Stimulated activated CD4-positive, alpha-beta T cell treated with anti-CD3 and anti-CD28 coated beads, Interleukin-15, amount 100 ng/mL, for 48 hours (primary cell): ENCODE measurements around the gene GALNS.
"Not testable (repeated sequence)": the region's sequence is repeated elsewhere in the genome, so short reads cannot be mapped to it uniquely, and the experiment has no call there.

ENCODE experiments used
- DNase-seq, 2 donors: peaks; one replicate each; pipeline ENCODE4 v3.0.0-alpha.2; 2020; ENCODE audit warnings: low read depth in 2 of 2

The GALNS gene

DNA sequence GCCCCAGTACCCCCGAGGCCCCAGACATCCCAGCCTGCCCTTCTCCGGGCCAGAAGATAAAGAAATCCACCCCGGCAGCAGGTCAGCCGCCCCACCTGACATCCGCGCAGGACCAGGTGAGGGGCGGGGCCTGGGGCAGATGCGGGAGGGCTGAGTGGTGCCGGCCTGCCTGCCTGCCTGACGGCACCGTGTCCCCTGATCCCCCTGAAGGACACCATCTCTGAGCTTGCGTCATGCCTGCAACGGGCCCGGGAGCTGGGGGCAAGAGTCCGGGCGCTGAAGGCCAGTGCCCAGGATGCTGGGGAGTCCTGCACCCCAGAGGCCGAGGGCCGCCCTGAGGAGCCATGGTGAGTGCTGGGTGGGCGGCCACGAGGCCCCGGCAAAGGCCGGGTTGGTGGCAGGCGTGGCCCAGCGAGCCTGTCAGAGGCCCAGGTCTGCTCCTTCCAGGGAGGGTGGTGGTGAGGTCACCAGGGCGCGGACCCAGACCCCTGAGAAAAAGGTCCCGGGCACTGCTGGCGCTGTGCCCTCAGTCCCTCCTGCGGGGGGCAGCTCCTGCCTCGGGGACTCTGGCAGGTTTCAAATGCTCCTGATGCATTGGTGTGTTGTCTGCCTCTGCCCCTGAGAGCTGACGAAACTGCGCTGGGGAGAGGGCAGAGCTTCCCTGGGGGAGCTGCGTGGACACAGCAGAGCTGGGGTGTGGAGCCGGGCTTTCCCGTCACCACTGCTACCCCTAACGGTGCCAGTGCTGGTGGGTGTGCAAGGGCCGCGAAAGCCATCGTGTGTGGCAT is 52.0 kb downstream of the GALNS start:
- no peak for DNase-seq

DNA sequence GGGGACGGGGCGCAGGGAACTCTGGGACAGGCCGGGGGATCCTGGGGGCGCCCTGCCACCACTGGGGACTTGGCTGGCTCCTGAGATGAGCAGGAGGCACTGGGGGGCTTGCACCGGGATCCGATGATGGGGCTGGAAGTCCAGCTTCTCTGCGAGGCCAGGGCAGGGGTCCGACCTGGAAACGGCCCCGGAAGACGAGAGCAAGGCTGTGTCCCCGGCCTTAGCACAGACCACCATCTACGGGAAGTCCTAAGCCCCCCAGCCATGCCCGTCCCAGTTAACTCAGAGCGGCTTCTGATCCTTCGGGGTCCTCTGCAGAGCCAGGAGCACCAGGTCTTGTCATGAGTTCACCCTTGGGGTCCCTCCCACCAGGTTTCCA is 52.6 kb downstream of the GALNS start:
- no peak for DNase-seq

DNA sequence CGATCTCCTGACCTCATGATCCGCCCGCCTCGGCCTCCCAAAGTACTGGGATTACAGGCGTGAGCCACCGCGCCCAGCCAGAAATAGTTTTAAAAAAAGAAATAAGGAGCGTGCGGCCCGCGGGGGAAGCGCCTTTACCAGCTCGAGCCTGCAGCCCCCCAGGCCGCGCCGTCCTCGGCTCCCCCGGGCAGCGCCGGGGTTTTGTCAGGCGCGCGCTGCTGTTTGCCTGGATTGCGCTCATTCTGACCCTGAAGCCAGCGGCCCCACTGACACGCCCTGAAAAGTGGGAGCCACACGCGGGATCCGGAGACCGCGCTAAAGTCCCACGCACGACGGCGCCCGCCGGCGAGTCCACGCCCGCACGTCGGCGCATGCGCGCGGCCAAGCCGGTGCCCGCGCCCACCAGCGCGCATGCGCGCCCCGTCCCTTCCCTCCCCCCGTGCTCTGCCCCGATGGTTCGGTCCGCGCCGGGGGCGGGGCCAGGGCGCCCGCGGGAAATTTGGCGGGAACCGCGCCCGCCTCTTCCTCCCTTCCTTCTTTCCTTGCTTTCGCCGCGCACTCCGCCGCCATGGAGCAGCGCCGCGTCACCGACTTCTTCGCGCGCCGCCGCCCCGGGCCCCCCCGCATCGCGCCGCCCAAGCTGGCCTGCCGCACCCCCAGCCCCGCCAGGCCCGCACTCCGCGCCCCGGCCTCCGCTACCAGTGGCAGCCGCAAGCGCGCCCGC is 53.3 kb downstream of the GALNS start, which contains the start of gene CDT1:
CDT1 (plus strand) TSS at position 526 of the 724 bp plus-strand sequence; CDS start at position 569, 43 bp downstream.
- DNase-seq = peak; percentile 75 to 78

- DNase-seq = no peak
Measured at GRCh38 chr16:88800277-88800592, 56.5 kb downstream of the GALNS start.

DNA sequence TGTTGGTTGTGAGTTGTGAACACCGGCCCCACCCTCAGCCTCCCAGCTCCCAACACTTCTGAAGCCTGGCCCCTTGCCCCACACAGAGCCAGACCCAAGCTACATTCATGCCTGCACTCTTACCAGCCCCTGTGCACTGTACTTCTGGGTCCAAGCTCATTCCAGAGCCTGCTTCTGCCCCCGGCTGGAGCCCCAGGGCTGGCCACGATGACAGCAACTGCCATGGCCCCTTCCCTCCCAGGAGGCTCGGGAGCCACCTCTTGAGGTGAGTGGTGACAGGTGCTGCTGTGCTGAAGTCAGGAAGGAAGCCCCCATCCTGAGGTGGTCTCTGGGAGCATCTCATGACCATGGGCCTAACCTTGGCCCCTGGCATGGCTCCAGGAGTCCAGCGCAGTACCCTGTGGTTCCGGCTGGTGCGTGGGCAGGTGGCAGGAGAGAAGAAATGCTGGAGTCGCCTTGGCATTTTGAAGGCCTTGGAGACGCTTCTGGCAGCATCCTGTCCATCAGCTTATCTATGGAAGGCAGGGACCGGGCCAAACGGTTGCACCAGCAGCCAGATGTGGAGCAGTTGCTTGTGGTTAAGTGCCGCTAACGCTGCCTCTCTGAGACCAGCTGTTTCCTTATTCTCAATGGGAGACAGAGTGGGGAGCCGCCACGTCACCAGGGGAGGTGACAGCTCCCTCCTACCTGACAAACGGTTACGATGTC is 57.0 kb downstream of the GALNS start:
- no peak for DNase-seq

DNA sequence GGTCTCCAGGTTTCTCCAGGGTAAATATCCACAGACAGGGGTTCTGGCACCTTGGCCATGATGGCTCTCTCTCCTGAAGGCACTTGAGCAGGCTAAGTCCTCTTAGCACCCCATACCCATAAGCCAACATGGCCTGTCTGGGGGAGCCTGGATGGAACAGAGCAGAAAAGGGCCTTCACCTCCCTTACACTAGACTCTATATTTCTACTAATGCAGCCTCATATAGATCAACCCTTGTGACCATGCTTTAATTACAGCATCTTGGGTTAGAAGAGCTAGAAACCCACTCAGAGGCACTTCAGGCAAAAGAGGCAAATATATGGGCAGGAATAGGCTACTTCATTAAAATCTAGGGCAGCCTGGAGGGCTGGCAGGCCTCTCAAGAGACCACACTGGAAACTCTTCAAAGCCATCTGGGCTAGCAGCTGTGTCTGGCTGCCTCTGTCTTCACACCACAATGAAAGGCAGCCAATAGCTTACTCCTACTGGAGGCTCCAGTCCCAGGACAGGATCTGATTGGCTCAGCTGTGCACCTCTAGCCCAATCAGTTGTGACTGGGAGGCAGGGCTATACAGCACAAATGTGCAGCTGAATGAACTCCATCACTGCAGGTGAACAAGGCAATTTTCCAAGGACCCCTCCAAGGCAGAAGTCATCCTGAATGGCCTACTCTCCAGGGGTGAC is 57.8 kb downstream of the GALNS start:
- DNase-seq = no peak

- DNase-seq = no peak
Measured at GRCh38 chr16:88798073-88798472, 58.7 kb downstream of the GALNS start.

DNA sequence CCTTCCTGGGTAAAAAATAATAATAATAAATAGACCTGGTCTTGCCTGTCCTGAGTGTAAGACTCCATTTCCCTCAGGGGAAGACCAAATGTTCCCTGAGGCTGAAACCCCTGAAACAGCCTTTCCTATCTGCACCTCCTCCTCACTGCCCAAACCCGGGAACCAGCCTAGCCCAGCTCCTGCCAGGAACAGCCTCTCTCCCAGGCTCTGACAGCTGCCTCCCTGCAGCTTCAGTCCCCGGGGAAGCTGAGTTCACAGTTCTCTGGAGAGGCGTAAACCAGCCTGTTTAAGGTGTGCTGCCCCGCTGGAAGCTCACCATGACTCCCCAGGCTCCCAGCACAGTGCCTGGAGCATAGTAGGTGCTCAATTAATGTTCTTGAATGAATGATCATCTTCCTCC is 60.5 kb downstream of the GALNS start:
- no peak for DNase-seq

GRCh38 chr16:88793251-88793954 is 63.3 kb downstream of the GALNS start:
- no peak for DNase-seq

DNA sequence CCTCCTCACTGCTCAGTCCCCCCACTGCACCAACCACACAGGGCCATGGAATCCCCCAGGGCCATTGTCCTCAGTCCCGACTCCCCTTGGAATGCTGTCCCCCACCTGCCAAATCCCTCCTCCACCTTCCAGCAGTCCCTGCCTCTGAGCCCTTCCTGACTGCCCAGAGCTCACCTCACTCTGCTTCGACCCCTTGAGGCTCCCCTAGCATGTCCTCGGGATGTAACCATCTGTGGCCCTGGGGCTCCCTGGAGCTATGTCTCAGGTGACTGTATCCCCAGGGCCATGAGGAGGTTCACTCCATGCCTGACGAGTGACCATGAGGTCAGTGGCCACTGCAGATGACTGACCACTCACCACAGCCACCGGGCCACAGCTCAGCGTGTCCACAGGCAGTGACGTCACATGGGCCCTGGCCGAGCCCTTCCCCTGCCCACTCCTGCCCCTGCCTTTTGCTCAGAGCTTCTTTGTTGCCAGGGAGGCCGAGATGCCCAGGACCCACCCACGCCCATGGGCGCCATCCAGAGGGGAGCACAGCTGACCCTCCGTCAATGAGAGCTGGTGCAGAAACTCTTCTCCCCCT is 64.0 kb downstream of the GALNS start:
- no peak for DNase-seq

DNA sequence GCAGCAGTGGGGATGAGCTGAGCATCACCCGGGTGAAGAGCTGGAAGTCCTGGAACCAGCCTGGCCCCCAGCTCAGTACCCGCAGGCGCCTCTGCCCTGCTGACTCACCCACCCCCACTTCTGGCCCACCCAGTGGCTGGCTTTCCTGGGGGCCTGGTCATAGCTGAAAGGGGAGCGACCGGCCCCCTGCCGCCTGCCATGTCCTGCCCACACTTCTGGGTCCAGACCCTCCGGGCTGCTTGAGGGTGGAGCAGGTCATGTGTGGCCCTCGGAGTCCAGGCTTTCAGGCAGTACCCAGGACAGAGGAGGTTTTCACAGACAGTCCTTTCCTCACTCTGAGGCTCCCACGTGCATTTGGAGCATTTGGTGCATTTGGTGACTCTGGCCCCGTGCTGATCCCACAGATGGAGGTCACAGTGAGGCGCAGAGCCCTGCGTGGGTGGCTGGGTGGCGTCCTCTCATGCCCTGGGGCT is 64.6 kb downstream of the GALNS start:
- no peak for DNase-seq

GRCh38 chr16:88790312-88791211 is 66.2 kb downstream of the GALNS start:
- DNase-seq = peak in 1 of 2 donors; percentile 68

GRCh38 chr16:88789594-88789993 is 67.2 kb downstream of the GALNS start:
- no peak for DNase-seq

GRCh38 chr16:88788749-88789148 is 68.0 kb downstream of the GALNS start:
- not testable (repeated sequence) for DNase-seq

DNA sequence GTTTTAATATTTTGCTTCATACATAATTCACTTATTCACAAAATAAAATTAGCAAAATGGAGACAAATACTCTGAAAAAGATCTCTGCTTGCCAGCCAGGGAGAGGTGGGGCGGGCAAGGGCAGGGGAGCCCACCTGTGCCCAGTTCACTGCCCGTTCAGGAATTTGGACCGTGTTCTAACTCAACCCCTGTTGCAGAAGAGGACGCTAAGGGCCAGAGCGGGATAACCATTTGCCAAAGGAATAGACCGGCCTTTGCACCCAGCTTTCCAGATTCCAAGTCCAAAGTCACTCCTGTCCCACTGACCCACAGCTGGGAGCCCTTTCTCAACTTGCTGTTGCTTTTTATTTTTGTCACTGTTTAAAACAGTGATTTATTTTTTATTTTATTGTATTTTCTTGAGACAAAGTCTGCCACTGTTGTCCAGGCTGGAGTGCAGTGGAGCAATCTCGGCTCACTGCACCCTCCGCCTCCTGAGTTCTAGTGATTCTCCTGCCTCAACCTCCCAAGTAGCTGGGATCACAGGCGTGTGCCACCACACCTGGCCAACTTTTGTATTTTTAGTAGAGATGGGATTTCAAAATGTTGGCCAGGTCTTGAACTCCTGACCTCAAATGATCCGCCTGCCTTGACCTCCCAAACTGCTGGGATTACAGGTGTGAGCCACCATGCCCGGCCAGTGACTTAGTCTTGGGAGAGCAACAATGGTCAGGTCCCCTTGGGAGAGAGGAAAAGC is 69.0 kb downstream of the GALNS start:
- DNase-seq = no peak

- peak in 1 of 2 donors; percentile 71 for DNase-seq
Measured at GRCh38 chr16:88785106-88785924, 71.4 kb downstream of the GALNS start, which contains the start of gene PIEZO1. Gene PIEZO1, minus strand, starts transcription at chr16:88785220. Its CDS starts 256 bp downstream, at chr16:88784964.

DNA sequence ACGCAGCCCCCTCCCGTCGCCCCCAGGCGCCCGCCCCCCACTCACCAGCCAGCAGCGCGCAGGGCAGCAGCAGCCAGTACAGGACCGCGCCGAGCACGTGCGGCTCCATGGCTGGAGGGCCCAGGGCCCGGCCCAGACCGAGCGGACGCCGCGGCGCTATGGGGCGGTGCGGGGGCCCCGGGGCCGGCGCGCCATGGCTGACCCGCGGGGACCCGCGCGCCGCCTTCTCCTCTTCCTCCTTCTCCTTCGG is 72.0 kb downstream of the GALNS start:
- no peak for DNase-seq

DNA sequence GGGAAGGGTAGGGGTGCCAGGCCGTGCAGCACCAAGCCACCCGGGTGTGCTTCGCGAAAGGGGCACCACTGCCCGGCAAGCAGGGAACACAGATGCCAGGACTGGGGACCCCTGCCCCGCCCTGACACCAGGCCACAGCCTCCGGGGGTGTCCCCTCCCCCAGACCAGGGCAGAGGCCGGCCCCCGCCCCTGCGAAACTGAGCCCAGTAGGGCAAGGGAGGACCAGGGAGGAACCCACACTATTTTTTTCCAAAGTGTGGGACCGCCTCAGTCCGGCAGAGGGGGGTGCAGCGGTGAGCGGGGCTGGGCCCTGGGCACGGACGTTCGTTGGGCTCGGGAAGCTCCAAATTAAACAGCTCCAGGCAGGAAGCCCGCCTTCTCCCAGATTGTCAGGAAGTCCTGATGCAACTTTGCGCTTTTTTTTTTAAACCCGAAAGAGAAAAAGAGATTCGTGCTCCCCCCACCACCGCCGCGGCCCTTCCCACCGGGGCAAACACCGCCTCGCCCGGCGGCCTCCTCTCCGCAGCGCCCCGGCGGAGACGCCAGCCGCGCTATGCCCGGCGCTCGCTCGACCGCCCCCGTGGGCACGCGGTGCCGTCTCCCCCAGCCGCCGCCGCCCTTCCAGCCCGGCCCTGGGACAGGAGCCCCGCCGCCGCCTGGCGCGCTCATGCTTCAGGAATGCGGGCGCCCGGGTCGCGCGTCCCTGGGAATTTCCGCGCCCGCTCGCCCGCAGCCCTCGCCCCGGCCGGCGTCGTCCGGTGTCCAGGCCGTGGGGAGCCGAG is 72.5 kb downstream of the GALNS start:
- no peak for DNase-seq
